GM20000 (cell line): Measurements from ENCODE around the gene CDKL2.

Experiments
- DNase-seq: peaks from one replicate; pipeline ENCODE4 v3.0.0; 2012; ENCODE audit warnings: low spot score
- TF ChIP-seq, protein P1 (sequence below): IDR thresholded peaks from 2 replicates; pipeline ENCODE4 v1.5.1; 2012; ENCODE audit warnings: mild to moderate bottlenecking, control low read depth; ENCODE audit errors: extremely low read depth, missing control alignments

CDKL2 gene

DNA sequence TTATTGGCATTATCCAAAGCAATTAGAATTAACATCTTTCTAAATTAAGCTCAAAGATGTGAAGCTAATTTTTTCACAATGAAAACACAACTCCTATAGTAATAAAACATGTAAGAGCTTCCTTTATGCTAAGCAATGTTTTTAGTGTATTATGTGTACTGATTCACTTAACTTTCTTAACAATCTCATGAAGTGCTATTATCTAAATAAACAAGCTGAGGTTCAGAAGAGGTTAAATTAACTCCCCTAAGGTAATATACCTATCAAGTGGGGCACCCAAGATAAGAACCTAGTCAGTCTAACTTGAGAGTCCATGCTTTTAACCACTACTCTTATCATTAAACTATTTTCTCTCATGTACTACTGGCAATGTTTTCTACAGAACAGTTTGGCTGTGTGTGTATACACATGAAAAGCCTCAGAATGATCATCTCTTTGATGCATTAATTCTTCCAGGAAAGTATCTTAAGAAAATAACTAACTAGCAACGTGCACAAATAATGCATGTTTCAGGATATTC lies 29.2 kb upstream of the CDKL2 start:
- TF ChIP-seq, protein P1, sequence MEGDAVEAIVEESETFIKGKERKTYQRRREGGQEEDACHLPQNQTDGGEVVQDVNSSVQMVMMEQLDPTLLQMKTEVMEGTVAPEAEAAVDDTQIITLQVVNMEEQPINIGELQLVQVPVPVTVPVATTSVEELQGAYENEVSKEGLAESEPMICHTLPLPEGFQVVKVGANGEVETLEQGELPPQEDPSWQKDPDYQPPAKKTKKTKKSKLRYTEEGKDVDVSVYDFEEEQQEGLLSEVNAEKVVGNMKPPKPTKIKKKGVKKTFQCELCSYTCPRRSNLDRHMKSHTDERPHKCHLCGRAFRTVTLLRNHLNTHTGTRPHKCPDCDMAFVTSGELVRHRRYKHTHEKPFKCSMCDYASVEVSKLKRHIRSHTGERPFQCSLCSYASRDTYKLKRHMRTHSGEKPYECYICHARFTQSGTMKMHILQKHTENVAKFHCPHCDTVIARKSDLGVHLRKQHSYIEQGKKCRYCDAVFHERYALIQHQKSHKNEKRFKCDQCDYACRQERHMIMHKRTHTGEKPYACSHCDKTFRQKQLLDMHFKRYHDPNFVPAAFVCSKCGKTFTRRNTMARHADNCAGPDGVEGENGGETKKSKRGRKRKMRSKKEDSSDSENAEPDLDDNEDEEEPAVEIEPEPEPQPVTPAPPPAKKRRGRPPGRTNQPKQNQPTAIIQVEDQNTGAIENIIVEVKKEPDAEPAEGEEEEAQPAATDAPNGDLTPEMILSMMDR, result no peak
- no peak for DNase-seq

DNA sequence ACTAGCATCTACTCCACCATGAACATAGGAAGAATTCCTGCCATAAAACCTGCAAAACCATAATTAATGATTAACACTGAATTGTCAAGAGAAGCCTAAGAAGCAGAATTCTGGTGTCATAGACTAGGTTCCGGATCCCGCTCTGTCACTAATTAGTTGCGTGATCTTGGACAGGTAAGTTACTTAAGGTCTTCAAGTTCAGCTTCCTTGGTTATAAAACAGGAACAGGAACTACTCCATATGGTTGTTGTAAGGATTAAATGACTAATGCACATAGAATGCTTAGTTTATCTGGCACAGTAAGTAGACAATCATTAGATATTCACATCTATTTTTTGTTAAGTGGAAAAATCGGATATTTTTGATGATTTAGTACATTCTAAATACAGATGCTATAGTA lies 28.5 kb upstream of the CDKL2 start:
- DNase-seq, result no peak
- TF ChIP-seq, protein P1, result no peak

DNA sequence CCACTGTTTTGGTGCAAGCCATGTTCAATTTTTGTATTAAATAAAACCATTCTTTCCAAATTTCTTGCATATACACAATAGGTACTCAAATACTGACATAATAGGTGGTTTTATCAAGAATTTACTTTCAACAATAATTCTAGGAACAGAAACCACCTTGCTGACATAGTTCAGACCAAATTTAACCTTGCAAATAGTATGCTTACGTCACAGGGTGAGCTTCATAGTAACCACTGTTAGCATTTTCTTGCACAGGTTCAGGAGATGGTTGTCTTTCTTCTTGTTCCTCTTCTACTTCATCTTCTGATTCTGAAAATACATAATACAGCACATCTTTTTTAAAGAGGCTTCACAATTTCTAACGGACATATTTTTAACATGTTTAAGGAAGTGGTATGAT lies 25.2 kb upstream of the CDKL2 start:
- no peak for DNase-seq
- TF ChIP-seq, protein P1, result no peak

DNA sequence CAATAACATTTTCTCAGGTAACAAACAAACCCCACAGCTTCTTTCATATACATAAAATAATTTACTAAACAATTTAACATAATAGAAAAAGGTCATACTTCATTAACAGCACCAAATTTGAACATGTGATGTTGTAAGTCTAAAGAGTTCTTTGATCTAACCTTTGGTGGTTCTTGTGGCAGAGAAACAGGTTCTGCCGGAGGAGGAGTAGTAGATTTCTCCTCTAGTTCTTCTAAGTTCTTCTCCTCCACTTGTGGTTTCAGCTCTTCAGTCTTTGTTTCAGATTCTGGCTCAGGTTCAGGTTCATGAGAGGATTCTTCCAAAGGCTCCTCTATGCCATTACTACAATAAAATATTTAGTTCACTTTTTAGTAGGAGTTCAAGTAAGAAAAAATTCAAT lies 24.6 kb upstream of the CDKL2 start:
- DNase-seq, result no peak

DNA sequence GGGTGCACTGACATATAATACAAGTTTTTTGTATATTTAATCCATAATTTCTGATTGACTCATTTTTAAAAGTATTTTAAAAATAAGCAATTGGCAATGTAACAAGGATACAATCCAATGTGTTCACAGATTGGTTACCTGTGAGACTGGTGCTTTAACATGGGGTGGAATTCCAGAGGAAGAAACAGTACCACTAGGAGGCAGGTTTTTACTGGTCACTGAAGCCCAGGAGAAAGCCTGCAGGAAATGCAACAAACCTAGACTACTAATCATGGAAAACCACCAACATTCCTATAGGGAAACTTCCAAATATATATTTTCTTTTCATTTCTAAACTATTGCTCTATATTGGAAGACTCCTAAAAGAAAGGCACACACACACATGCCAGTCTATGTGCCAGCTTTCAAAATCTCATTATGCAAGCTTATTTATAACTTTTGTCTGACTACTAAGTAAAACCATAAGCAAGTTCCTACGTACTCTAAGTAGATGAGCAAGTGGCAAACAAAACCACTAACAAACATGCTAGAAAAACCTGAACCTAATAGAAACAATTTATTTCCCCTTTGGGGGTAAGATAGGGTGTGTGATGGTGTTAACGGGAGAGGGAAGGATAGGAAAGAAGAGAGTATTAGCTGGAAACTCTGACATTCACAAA lies 23.6 kb upstream of the CDKL2 start:
- TF ChIP-seq, protein P1, result no peak
- no peak for DNase-seq

More for the DNA sequence above, 24.6 kb upstream of the CDKL2 start:
- TF ChIP-seq, protein P1, result no peak

DNA sequence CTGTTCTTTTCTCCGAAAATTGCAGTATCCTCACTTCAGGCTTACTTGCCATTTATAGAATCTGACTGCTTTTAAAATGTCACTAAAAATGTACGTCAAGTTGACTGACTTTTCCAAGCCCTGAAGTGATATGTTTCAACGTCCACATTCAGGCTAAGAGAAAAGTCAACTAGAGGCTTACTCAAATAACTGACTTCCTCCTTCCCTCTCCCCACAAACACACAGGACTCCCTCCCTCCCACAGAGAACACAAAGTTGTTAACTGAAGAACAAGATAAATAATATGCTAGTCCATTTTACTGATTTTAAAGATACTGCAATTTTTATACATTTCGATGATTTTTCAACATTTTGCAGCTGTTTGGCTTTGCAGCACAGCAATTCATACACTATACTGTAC lies 13.8 kb upstream of the CDKL2 start:
- TF ChIP-seq, protein P1, result no peak
- DNase-seq, result no peak

DNA sequence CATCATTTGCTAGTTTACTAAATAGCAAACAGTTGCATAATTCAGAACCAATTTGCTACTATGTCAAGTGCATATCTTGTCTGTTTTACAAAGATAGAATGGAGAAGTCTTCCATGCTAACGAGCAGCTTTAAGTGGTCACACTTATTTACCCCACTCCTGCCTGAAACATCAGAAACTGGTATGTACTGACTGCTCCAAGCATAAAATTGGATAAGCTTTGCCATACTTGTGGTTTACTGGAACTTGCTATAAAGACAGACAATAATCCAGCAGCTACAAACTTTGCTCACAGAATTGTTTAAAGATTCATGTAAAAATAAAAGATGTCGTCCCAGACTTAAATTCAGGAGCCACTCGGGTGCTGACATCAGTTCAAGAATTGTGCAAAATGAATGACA lies 13.3 kb upstream of the CDKL2 start:
- no peak for DNase-seq
- TF ChIP-seq, protein P1, result no peak
